Testis (tissue), 2 donors: Measurements from ENCODE around the gene CTIF.

ENCODE experiments used
- CTCF ChIP-seq, 3 experiments: fragments of 450-650 bp in 2 of 3; fragments of 200-600 bp in 1 of 3; sonication (generic) in 1 of 3; IDR thresholded peaks; one replicate each; pipeline ENCODE4 v1.5.1; 2016 to 2019; ENCODE audit warnings: antibody characterized with exemption in 3 of 3, mild to moderate bottlenecking in 2 of 3, moderate library complexity in 1 of 3
- POLR2A ChIP-seq: fragments of 450-650 bp; IDR thresholded peaks from one replicate; pipeline ENCODE4 v1.6.1; 2017; ENCODE audit warnings: antibody characterized with exemption, mild to moderate bottlenecking, moderate library complexity

GRCh38 chr18:48904091-48904490 lies 365.3 kb downstream of the CTIF start:
- TF ChIP-seq CTCF (IDR thresholded peaks at IDR 0.05) (no peak), POLR2A (no peak)
